Activated CD4-positive, CD25-positive, alpha-beta regulatory T cell treated with anti-CD3 and anti-CD28 coated beads, Interleukin-2, amount 50 U/mL, for 72 hours (primary cell): ENCODE results near the gene GCK.

Experiments used
- DNase-seq: peaks from one replicate; pipeline ENCODE4 v3.0.0; 2021

Gene GCK

DNA sequence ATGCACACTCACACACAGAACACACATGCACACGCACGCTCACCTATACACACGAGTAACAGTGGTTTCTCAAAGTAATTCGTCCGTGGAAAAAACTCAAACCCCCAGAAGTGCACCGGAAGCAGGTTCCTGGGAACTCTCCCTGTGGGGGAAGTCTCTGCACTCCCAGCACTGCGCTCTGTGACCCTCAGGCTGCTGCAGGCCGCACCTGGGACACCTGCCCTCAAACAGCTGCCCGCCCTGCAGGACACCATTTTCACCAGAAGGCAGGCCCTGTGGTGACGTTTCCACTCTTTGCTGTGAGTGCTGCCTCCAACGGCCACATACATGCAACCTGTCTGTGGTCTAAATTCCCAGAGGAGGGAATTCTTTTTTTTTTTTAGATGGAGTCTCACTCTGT, 32.8 kb upstream of the GCK start:
- no peak for DNase-seq

DNA sequence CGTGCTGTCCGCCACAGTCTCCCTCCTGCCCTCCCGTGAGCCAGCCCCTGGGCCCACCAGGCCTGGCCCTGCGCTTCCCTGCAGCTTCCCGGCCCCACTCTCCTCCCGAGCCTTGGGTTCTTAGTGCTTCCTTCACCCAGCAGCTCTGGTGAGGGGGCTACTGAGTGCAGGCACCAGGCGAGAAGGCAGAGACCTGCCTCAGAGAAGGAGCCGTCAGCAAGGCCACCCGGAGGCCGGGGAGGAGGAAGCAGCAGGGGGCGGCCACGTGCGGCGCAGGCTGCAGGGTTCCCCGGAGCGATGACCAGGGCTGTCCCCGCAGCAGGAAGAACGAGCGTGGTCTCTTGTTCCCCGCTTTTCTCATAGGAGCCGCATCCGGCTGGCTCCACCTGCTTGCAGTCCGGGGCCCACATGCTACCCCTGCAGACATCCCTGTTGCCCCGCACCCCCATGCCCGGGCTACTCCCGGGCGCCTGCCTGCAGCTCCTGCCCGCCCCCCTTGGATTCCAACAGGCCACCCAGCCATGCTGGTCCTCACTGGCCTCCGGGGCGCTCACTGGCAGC, 32.1 kb upstream of the GCK start:
- DNase-seq: no peak

DNA sequence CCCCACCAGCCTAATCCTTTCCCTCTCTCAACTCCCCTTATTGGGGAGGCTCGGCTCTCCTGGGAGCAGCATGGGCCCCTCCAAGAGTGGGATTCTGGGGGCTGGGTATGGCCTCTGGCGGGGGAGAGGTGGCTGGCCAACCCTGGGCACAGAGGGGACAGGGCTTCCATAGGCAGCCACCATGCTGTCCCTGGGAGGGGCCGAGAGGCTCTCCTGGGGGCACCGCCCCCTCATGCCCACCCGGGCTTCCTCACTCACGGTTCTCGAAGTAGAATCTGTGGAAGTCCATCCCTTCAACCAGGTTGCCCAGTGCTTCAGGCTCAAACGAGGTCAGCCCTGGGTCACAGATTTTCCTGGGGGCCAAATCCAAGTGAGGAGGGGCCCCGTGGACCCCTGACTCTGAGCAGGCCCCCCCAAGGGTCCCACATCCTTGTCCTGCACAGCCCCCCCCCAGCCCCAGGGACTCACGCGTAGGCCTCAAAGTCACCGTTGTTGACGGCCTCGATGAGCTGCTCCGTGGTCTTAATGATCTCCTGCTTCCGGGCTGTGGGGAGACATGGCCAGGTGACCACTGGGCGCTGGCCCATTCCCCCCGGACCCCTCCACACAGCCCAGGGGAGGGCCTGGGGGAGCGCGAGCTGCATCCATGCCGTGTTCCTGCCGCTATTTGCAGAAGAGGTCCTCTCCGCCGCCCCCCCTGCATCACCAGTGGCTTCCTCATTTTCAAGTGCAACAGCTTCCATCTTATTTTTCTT, 31.3 kb upstream of the GCK start:
- DNase-seq: no peak

DNA sequence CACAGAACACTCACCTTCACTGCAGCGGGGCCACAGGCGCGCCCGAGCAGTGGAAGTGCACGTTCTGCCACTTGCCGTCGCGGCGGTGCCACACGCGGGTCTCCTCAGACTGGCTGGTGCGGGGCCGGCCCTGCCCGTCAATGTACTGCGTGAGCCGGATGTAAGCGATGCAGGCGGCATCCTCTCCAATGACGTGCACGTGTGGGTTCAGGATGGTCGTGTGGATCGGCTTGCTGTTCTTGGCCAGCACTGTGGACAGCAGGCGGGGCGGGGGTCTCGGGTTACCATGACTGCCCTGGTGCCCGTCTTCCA, 30.8 kb upstream of the GCK start:
- DNase-seq: no peak

DNA sequence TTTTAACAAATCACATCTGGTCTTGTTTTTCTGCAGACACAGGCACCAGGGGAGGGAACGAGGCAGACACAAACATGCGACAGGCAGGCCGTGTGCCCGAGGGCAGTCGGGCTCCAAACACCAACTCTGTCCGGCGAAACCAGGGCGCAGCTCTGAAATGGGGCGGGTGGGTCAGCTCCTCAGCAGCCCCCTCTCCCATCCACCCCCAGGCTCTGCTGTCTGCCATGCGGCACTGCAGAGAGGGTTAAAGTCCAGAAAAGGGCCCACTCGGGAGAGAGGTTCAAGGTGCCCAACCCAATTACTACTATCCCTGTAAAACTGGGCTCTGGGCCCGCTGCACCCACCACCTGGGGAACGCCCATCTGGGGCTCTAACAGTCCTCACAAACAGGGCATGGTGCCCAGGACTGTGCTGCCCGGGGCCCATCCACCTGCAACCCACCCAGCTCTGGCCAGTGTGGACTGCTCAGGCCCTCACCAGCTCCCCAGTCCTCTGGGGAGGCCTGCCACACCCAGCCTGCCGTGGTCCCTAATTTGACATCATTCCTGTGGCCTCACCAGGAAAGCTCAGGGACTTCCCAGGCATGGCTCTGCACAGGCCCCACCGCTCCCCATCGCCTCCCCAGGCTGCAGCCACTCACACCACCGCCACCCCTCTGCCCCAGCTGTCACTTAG, 30.3 kb upstream of the GCK start:
- DNase-seq: no peak

DNA sequence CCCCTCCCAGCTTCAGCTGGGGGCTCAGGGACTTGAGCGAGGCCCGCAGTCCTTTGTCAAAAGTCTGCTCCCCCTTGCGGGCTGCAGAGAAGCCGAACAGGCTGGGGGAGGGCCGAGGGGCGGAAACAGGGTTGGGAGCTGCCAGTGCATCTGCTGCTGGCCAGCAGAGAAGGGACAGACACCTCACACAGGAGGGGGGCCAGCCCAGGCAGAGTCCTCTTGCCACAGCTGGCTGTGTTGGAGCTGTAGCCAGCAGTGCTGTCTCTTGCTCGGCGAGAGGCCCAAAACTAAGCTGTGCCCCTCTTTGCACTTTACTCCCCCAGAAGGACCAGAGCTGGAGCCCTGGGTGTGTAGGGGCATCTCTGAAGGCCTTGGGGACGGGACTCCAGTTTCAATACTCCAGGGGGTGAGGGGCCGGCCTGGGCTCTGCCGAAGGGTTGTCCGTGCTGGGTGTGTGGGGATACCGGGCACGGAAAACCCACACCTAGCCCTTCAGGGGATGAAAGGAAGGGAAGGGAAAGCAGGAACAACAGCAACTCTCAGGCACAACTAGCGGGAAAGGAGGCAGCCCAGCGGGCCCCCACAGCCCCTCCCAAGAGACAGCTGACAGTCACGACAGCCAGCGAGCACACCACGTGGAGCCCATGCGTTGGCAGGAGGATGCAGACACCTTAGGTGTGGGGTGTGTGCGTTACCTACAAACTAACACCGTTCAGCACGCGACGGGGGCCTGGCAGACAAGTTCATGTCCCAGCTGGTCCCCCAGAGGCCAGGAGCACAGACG, 29.4 kb upstream of the GCK start:
- no peak for DNase-seq

DNA sequence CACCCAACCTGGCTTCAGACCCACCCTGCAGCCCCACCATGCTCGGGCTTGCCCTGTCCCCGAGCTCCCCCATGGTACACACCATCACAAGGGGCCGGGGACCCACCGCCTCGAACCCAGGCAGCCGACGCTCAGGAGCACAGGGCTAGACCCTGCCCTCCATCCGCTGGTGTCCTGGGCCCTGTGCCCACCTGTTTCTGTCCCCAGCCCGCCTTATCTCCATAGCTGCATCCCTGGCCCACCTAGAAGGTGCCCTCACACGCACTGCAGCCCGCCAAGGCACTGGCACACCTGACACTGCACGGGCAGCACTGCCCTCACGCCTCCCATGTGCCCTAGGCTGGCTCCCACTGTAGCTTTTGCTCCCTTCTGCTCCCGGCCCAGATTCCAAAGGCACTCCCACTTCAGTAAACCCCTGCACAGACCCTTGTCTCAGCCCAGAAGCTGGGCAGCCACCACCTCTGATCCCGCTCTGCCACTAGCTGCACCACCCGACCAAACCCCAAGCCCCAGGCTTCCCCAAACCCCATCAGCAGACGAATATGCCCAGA, 28.7 kb upstream of the GCK start:
- DNase-seq: no peak

DNA sequence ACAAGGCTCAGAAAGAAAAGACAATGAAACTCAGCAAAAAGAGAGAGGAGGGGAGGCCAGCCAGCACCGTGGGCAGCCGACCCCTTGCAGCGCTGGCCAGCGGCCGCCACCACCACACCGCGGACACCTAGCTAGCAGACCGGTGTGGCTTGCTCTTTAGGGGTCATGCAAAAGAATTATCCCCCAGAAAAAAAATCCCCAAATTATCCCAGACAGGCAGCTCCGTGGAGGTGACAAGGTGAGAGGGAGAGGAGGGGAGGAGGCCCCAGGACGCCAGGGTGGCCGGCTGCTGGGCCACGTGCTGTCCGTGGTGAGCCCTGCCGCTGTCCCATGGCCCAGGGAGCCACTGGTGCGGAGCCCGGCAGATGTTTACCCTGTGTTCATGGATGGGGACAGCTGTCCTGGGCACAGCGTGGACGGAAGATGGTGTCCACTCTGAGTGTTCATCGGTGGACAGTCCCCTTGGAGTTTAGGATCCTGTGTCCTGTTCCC, 28.0 kb upstream of the GCK start:
- DNase-seq: no peak

DNA sequence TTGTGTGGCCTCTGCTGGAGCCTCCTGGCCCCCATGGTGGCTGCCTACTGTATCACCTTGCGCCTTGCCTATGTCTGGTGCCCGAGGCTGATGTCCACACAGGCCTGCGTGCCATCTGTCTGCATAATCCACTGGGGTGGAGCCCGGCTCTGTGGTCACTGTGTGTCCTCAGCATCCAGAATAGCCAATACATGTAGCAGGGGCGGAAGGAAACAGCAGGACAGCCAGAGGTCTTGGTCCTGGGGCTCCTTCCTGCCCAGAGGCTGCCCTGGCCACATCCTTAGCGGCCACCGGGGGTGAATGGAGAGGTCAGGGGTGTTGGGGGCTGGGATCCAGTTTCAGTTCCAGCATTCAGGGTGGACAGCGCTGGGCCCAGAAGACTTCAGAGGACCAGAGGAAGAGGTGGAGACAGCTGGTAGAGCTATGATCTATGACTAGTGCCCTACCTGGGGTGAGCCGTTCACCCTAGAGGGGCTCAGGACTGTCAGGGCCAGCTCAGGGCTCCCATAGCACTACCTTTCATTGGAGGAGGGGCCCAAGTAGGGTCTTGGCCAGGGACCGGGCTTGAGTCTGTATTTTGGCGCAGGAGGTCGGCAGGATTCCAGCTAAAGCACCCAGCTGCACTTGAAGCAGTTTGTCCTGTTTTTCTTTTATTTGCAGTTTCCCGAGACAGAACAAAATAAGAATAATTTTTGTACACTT, 27.4 kb upstream of the GCK start:
- no peak for DNase-seq

DNA sequence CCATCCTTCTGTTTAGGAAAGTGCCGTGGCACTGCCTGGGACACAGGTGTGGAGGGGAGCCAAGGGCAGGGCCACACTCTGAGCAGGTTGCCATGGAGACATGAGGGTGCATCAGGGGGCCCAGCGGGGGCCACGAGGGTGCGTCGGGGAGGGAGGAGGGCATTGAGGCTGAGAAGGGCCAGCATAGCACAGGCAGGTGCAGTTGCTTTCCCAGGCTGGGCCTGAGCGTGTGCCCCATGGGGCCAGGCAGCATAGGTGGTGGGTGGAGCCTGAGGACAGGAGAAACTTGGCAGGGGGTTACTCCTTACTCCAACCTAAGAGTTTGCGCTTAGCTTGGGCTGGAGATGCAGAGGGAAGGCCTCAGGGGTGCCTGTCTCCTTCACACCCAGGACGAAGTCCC, 26.8 kb upstream of the GCK start:
- no peak for DNase-seq

DNA sequence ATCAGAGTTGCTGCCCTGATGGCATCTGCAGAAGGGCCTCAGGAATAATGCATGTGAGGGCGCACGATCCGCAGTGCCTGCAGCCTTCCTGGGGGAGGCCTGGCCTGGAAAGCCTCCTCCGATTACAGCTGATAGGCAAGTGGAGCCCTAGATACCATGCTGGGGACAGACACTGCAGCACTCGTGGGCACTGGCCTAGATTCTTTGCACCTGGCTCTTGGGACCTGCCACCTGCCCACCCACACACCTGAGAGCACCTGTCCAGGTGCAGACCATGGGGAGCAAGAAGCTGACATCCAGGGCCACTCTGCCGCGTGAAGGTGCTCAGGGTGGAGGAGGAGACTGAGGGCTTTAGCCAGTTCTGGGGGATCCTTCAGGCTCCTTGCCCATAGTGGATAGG, 26.3 kb upstream of the GCK start:
- no peak for DNase-seq

DNA sequence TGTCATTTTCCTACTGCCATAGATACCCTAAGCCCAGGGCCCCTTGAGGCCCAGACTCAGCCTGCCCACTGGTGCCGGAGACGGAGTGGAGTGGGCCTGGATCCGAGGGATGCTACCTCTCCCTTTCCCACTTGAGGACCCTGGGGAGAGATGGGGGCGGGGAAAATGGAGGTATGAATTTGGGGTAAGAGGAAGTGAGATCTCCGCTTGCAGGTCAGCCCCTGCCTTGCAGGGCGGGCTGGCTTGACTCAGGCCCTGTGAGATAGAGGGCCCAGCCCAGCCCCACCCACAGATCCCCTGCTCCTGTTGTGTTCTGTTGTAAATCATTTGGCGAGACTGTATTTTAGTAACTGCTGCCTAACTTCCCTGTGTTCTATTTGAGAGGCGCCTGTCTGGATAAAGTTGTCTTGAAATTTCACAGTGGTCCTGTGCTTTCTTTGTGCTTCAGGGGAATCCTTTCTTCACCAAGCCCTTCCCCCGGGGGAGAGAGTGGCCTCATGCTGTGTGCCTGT, 24.7 kb upstream of the GCK start:
- no peak for DNase-seq

DNA sequence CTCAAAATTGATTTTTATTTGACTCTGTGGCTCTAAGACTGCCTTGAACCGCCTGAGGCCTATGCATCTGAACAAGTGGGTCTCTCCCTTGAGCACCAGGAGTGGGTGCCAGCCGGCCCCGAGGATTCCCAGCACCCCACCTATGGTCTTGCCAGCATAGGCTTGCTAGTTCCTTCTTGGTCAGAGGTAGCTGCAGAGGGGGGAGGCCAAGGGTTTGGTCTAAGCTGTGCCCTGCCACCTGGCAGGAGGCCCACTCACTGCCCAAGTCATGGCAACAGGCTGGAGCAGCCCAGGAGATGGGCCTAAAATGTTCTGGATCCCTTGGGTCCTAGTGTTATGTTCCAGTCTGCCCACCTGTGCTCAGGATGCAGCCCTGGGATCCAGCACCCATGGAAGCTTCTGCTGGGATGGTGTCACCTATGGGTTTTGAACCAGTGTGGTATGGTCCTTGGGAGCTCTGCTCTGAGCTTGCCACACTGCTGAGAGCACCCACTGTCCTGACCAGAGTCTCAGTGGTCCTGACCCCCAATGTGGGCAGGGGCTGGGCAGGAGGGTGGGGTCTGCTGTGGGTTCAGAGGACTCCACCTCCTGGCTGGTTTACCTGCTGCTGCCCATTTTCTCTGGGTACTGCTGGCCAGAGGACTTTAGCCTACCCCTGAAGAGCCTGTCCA, 24.1 kb upstream of the GCK start:
- DNase-seq: no peak

DNA sequence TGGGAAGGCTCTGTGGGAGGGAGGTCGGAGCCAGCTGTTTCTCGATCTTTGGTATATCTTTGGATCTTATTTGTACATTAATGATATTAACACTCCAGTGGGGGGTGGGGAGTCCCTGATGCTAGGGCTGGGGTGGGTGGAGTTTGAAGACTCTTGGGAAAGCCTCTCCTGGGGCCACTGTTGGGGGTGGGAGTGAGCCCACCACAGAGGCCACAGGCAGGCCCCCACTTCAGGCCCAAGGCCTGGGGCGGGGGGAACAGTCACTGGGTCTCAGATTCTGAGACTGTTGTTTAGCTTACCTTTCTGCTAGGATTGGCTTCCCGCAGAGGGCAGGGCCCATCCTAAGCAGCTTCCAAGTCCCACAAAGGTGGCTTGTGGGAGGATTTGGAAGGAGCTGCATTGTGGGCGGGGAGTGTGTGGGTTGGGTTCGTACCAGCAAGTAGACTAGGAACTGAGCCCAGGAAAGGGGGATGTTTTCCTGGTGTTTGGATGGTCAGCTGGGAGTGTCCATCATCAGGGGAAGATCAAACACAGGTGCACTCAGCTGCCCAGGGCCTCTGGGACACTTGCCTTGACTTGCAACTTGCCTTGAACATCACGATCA, 23.4 kb upstream of the GCK start:
- DNase-seq: no peak

DNA sequence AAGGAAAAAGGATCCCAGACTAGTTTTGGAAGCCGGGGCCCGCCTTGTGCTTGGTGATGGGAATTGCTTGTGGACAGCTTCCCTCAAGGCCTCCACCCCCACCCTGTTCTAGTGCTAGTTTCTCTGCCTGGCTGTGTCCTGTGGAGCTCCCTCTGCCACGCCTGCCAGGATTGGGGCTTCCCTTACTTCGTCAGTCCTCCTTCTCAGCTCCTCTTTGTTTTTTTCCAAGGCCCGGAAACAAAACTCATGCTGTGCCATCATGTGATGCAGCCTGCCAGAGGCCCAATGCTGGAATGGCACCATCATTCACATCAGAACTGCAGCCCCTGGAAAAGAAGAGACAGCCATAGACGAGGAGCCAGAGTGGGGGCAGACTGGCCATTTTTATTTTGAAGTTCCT, 22.8 kb upstream of the GCK start:
- DNase-seq: no peak

DNA sequence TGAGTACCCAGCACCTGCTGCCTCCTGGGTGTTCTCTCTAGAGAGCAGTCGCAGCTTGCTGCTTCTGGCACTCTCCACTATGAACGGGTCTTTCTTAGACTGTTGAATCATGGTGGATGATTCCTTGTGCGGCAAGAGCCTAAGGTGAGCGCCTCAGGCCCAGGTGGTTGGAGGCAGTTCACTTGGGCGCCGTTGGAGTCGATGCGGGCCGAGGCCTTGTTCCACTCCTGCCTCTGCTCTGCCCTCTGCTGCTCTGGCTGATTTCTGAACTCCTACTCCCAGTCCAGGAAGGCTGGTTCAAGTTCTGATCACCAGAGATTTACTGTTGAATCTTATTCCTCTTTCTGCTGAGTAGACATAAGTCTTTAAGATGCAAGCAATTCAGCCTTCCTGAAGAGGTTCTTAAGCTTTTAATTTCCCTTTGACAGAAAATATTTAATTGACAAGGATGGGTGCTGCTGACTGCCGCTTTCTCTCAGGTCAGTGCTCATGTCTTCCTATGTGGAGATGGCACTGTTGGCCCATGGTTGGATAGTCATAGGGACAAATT, 22.0 kb upstream of the GCK start:
- DNase-seq: no peak

DNA sequence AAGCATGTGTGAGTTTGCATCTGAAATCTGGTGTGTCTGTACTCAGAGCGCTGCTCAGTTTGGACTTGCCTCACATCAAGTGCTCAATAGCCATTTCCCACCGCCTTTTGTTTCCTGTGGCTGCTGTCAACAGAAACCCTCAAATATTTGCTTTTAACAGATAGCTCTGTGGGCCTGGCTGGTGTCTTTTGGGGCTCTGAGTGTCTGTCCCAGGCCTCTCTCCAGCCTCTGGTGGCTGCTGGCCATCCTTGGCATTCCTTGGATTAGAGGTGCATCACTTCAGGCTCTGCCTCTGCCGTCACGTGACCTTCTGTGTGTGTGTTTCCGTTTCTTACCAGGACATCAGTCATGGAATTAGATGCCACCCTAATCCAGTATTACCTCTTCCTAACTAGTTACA, 20.9 kb upstream of the GCK start:
- no peak for DNase-seq

DNA sequence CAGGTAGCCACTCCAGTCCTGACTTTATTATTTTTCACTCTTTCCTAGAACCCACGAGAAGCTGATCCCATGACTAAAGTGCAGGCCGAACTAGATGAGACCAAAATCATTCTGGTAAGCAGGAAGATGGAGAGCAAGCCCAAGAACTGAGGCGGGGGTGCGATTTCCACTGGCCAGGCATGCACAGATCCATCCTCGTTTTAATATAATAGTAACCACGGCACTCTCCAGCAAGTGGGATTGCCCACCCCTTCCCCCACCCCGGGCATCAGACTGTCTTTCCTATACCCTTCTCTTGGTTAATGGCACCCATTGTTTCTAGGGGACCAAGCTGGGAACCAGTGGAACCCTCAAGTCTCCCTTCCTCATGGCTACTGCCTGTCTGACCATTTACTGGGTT, 18.8 kb upstream of the GCK start:
- DNase-seq: no peak

DNA sequence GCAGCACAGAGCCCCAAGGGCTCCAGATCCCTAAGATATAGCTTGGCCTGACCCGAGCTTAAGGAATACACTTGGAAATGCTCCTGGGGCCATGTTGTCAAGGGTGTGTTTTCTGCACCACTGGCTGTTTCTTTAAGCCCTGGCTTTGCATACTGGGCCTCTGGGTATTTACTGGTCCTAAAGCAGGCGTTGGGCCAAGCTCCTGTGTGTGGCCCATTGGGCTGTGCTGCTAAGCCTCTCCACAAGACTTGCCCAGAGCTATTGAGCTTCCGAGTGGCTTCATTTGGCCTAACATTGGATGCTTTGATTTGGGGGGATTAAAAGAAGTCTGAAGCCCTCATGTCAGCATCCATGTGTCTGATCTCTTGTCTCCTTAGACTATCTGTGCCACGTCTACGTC, 16.8 kb upstream of the GCK start:
- no peak for DNase-seq

DNA sequence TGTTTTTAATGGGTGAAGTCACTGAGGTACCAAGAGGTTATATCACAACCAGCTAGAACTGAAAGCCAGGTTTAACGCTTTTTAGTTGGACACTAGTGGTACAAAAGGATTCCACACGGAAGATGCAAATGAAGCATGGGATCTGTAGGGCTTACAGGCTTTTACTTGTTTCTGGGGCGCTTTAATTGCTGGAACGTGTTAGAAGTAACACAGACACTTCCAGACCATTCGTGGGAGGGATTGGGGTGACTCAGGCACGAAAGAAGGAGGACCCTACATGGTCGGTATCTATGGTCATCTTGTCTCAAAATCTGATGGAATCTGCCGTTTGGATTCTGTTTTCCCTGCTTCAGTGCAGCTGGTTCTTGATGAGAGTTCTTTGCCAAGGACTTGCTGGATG, 12.6 kb upstream of the GCK start:
- peak; percentile 4 for DNase-seq
